ENCODE measurements around the gene ORM2. TPM values are rescaled to one million over a fixed set of nuclear protein-coding genes. Genes with fewer than 3 reads are reported as not detected.
"Not testable (repeated sequence)": the region's sequence is repeated elsewhere in the genome, so short reads cannot be mapped to it uniquely, and the experiment has no call there.

Gene ORM2
- polyA plus RNA-seq, result not detected

DNA sequence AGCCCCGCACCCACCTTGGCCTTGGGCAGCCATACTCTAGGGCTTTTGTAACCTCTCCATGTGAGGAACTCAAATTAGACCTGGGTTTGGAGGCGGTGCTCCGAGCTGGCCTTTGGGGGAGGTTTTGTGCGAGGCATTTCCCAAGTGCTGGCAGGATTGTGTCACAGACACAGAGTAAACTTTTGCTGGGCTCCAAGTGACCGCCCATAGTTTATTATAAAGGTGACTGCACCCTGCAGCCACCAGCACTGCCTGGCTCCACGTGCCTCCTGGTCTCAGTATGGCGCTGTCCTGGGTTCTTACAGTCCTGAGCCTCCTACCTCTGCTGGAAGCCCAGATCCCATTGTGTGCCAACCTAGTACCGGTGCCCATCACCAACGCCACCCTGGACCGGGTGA, at the start of gene ORM2:
TSS of gene ORM2 (plus strand) at position 245 of the 398 bp plus-strand sequence. CDS start at position 281, 36 bp downstream.
- Mint-ChIP-seq H3K4me3 (peak within 1 kb of the TSS in 1 of 4 donors; percentile 33), H3K27ac (peak within 1 kb of the TSS in 2 of 3 donors; percentile 12 to 59)
- H3K4me1 Mint-ChIP-seq, H3K9me3 Mint-ChIP-seq, H3K36me3 Mint-ChIP-seq, H3K27me3 Mint-ChIP-seq: not testable (repeated sequence)

GRCh38 chr9:114280636-114281472, 48.8 kb upstream of the ORM2 start:
- peaks cover 0 to 2% (median 0%) of the 10 kb centered on the region in 3 donors for H3K9me3 Mint-ChIP-seq
- no peaks in the 10 kb centered on the region for H3K4me1 Mint-ChIP-seq
- H3K36me3 Mint-ChIP-seq, result no peaks in the 10 kb centered on the region
- no peak overlapping the region for H3K27ac Mint-ChIP-seq
- H3K4me3 Mint-ChIP-seq, result no peak overlapping the region
- peaks cover 2% of the 10 kb centered on the region for H3K27me3 Mint-ChIP-seq

DNA sequence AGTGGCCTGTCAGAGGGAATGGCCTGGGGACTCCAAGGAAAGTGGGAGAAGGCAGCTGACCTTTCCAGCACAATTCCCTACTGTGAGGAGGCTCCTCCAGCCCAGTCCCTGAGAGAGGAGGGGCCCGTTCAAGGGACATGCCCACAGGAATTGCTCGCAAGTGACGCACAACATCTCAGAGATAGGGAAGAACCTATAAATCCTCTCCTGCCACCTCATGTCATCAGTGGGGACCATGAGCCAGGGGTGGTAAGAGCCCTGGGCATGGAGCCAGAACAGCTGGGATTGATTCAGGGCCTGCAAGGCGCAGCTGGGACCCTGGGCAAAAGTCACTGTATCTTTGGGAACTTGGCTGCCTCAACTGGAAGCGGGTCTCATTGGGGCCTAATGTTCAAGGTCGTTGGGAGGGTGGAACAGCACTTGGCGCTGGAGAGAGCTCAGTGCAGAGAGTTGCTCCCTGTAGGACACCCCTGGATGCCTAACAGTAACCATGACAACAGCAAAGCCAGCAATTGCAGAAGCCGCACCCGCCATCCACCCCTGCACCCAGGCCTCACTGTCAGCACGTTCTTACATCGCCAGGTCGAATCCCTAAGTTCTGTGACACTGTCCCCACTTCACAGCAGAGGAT, 48.1 kb upstream of the ORM2 start:
- no peaks in the 10 kb centered on the region for H3K4me1 Mint-ChIP-seq
- H3K27ac Mint-ChIP-seq, result peak overlapping the region in 1 of 3 donors; percentile 39
- H3K4me3 Mint-ChIP-seq, result no peak overlapping the region
- peaks cover 0 to 2% (median 0%) of the 10 kb centered on the region in 3 donors for H3K9me3 Mint-ChIP-seq
- no peaks in the 10 kb centered on the region for H3K36me3 Mint-ChIP-seq
- H3K27me3 Mint-ChIP-seq, result peaks cover 2% of the 10 kb centered on the region

GRCh38 chr9:114282104-114282485, 47.6 kb upstream of the ORM2 start:
- Mint-ChIP-seq H3K36me3 (no peaks in the 10 kb centered on the region), H3K27ac (peak overlapping the region in 1 of 3 donors; percentile 39), H3K4me3 (no peak overlapping the region), H3K4me1 (no peaks in the 10 kb centered on the region), H3K27me3 (peaks cover 2% of the 10 kb centered on the region), H3K9me3 (peaks cover 0 to 2% (median 0%) of the 10 kb centered on the region in 3 donors)

GRCh38 chr9:114282507-114282906, 47.2 kb upstream of the ORM2 start:
- Mint-ChIP-seq H3K4me1 (no peaks in the 10 kb centered on the region), H3K9me3 (peaks cover 0 to 2% (median 0%) of the 10 kb centered on the region in 3 donors), H3K36me3 (no peaks in the 10 kb centered on the region), H3K27me3 (peaks cover 2% of the 10 kb centered on the region), H3K27ac (peak overlapping the region in 1 of 3 donors; percentile 39), H3K4me3 (no peak overlapping the region)

DNA sequence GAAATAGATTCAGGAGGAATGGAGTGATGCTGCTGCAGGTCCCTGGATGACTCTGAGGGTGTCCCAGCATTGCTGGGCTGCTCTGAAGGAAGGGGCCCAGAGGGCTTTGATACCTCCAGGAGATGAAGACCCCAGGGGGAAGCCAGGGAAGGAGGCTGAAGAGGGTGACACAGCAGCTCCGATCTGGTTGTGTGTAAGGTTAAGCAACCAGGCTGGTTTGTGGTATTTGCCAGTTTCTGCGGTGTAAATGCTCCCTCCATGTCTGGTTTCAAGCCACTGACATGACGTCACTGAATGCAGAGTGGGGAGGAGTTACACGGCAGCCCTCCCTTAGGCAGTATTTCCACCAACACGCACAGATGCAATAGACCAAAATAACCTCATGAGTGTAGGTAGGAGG, 46.7 kb upstream of the ORM2 start:
- Mint-ChIP-seq H3K9me3 (peaks cover 0 to 2% (median 0%) of the 10 kb centered on the region in 3 donors), H3K27ac (no peak overlapping the region), H3K4me1 (no peaks in the 10 kb centered on the region), H3K27me3 (peaks cover 2% of the 10 kb centered on the region), H3K36me3 (no peaks in the 10 kb centered on the region), H3K4me3 (no peak overlapping the region)

- Mint-ChIP-seq H3K4me3 (no peak overlapping the region), H3K4me1 (no peaks in the 10 kb centered on the region), H3K9me3 (no peaks in the 10 kb centered on the region), H3K27ac (no peak overlapping the region), H3K36me3 (no peaks in the 10 kb centered on the region), H3K27me3 (peaks cover 2% of the 10 kb centered on the region)
Measured at GRCh38 chr9:114283551-114284111, 46.0 kb upstream of the ORM2 start.

DNA sequence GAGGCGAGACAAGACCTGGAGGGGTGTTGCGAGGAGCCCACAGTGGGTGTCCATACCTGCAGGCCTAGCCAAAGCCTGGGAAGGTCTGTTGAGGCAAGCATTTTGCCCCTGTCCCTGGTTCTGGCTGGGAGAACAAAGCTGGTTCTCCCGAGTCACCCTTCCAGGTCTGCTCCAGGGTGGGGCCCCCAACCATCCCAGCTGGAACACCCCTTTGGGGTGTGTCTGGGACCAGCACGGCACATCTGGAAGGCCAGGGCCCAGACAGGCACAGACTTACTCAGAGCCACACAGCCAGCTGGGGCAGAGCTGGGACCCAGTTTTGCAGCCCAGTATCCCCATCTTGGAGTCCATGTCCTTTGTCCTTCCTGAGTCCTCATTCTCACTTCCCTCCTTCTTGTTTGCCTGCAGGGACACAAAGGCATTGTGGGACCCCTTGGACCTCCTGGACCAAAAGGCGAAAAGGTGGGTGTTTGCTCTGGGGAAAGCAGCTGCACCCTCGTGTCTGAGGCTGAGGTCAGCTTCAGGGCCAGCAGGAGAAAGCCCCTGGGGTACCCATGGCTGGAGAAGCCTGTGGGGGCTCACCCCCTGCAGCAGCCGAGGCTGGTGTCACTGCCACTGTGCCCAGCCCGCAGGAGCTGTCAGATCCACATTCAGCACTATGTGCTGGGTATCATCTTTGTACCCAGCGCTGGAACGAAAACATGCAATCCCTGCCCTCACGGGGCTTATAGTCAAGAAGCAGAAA, 45.2 kb upstream of the ORM2 start:
- Mint-ChIP-seq H3K9me3 (no peaks in the 10 kb centered on the region), H3K36me3 (no peaks in the 10 kb centered on the region), H3K4me3 (no peak overlapping the region), H3K27ac (no peak overlapping the region), H3K4me1 (no peaks in the 10 kb centered on the region), H3K27me3 (peaks cover 2% of the 10 kb centered on the region)

GRCh38 chr9:114285166-114285867, 44.4 kb upstream of the ORM2 start:
- Mint-ChIP-seq H3K4me1 (no peaks in the 10 kb centered on the region), H3K27ac (no peak overlapping the region), H3K27me3 (peaks cover 2% of the 10 kb centered on the region), H3K4me3 (no peak overlapping the region), H3K36me3 (no peaks in the 10 kb centered on the region), H3K9me3 (no peaks in the 10 kb centered on the region)

DNA sequence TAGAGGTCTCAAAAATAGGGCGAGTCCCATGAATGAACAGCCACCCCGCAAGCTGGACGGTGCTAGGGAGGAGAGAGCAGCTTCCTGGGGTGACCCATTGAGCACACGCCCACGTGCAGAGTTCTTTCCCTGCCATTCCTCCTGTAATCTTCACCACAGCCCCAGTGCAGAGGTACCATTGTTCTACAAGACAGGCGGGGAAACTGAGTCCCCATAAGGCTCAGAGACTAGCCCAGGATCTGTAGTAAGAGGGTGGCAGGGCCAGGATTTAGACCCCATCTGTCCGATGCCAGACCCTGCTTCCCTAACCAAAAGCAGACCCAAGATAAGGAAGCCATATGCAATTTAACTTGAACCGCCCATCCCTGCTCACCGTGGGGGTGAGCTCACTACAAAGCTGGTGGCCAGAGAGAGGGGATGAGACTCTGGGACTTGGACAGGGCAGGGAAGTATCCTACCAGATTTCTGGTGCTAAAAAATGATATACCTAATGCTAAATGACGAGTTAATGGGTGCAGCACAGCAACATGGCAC, 43.5 kb upstream of the ORM2 start:
- no peaks in the 10 kb centered on the region for H3K36me3 Mint-ChIP-seq
- H3K4me3 Mint-ChIP-seq, result no peak overlapping the region
- no peak overlapping the region for H3K27ac Mint-ChIP-seq
- H3K27me3 Mint-ChIP-seq, result peaks cover 6% of the 10 kb centered on the region
- peaks cover 0 to 4% (median 2%) of the 10 kb centered on the region in 3 donors for H3K4me1 Mint-ChIP-seq
- H3K9me3 Mint-ChIP-seq, result no peaks in the 10 kb centered on the region

DNA sequence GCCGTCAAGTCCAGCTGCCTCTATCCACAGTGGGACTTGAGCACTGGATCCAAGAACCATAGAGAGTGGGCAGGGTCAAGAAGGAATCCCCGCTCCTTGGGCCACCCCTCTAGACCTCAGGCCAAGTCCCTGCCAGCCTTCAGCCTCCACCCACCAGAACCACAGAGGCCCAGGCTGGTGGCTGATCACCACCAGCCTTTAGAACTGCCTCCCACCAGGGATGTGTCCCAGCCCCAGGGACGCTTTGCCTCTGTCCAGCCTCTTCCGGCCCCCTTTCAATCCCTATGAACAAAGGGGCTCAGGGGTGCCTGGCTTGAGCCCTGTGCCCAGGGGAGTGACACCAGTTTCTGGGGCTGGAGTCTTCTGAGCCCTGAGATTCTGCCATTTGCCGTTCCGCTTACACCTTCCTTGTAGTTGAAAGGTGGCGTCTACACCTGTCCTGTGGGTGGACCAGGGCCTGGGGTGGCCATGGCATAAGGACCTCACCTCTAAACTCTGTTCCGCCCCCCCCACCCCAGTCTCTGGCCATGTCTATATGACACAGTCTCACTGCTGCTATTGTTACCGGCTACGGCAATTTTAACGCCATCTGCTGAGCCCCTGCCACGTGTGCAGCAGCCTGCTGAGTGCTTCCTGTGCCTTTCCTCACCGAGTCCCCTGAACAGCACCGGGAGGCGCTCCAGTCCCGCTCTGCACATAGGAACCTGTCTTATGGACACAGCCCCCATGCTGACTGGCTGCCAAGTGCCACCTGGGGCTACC, 42.5 kb upstream of the ORM2 start:
- H3K27me3 Mint-ChIP-seq, result peaks cover 7% of the 10 kb centered on the region
- no peak overlapping the region for H3K4me3 Mint-ChIP-seq
- no peaks in the 10 kb centered on the region for H3K36me3 Mint-ChIP-seq
- H3K9me3 Mint-ChIP-seq, result no peaks in the 10 kb centered on the region
- H3K27ac Mint-ChIP-seq, result peak overlapping the region in 1 of 3 donors; percentile 13
- peaks cover 0 to 4% (median 2%) of the 10 kb centered on the region in 3 donors for H3K4me1 Mint-ChIP-seq

DNA sequence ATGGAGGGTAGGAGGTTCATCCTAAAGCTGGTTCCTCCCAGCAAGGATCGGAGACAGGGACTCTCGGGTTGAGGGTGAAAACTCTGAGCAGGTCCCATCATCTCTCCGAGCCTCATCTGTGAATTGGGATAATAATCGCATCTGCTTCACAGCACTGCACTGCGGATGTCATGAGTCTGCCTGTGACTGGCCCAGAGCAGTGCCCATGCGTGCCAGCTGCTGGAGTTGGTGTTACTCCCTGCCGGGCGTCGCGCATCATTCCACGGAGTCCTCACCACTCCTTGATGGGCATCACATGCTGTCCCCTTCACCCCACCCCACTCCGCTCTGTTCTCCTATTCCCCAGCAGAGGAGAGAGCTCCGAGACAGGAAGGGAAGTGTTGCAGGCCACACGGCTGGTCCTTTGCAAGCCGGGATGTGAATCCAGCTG, 41.9 kb upstream of the ORM2 start:
- peaks cover 7% of the 10 kb centered on the region for H3K27me3 Mint-ChIP-seq
- H3K4me1 Mint-ChIP-seq, result peaks cover 0 to 4% (median 2%) of the 10 kb centered on the region in 3 donors
- no peak overlapping the region for H3K27ac Mint-ChIP-seq
- no peak overlapping the region for H3K4me3 Mint-ChIP-seq
- no peaks in the 10 kb centered on the region for H3K9me3 Mint-ChIP-seq
- H3K36me3 Mint-ChIP-seq, result no peaks in the 10 kb centered on the region

DNA sequence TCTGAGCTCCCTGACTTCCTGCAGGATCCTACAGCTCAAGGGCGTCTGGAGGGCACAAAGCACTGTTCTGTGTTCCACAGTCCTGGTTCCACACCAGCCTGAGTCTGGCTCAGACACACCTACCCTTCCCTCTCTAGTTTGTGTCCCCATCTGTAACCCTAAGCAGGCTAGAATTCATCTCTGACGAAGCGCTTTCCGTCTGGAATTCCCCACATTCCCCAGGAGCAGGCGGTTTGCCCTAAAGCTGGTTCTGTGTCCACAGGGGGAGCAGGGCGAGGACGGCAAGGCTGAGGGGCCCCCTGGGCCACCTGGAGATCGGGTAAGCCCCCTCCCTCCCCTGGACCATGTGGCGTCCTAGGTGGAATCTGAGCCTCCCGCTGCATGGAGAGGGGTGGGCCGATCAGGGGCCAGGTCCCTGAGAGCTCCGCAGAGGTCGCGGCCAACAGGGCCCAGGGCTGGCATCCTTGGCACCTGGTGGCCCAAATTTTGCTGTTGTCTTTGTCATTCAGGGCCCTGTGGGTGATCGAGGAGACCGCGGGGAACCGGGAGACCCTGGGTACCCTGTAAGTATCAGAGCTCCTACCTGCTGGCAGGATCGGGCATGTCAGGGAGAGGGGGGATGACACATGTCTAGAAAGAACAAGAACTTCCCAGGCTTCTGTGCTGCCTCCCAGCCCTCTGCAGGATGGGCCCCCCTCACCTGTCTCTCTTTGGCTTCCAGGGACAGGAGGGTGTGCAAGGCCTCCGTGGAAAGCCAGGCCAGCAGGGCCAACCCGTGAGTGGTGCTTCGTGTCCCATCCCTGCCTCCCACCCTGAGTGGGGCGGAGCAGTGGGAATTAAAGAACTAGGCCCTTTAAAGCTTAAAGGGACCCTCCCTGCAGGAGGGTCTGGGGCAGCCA, 41.2 kb upstream of the ORM2 start:
- no peaks in the 10 kb centered on the region for H3K9me3 Mint-ChIP-seq
- no peaks in the 10 kb centered on the region for H3K36me3 Mint-ChIP-seq
- H3K4me1 Mint-ChIP-seq, result peaks cover 0 to 5% (median 2%) of the 10 kb centered on the region in 3 donors
- peaks cover 7% of the 10 kb centered on the region for H3K27me3 Mint-ChIP-seq
- H3K4me3 Mint-ChIP-seq, result no peak overlapping the region
- no peak overlapping the region for H3K27ac Mint-ChIP-seq

All from IgD-negative memory B cell (primary cell).